ENCODE data around the gene ATL2. TPM values are rescaled to one million over a fixed set of nuclear protein-coding genes. Genes with fewer than 3 reads are reported as not detected.
"Not testable (repeated sequence)": the region's sequence is repeated elsewhere in the genome, so short reads cannot be mapped to it uniquely, and the experiment has no call there.

The ATL2 gene
- total and polyA plus RNA-seq, 4 donors = 7.5 to 52.8 (median 32.4) TPM

- no peak overlapping the region for H3K27ac ChIP-seq (ENCODE audit: low read depth in 1 of 2, low read length in 2 of 2)
- ATAC-seq (ENCODE audit: low FRiP score) = no peak
- no peaks in the 10 kb centered on the region for H3K36me3 ChIP-seq (ENCODE audit: control insufficient read depth in 1 of 2, insufficient read depth in 2 of 2, low read length in 1 of 2)
- H3K4me1 ChIP-seq (ENCODE audit: control insufficient read depth in 1 of 2, insufficient read depth in 2 of 2, low read length in 2 of 2) = no peaks in the 10 kb centered on the region
- WGBS, 2 donors = 88 to 91% methylated on average over 4 of the region's 4 CpGs
- no peaks in the 10 kb centered on the region for H3K9me3 ChIP-seq (ENCODE audit: control insufficient read depth, low read length)
- DNase-seq = no peak
- intact Hi-C loops (cut with DNase I) = loop anchor here in 1 of 2 donors (10.0 kb wide), 1 partner anchor 46 kb away; no protein-coding TSS in a partner anchor
- H3K4me3 ChIP-seq (ENCODE audit: low read length in 2 of 2) = no peak overlapping the region
- no peaks in the 10 kb centered on the region for H3K27me3 ChIP-seq (ENCODE audit: control insufficient read depth in 1 of 2, insufficient read depth in 2 of 2, low read length in 1 of 2)
These were observed 21.7 kb upstream of the ATL2 start for GRCh38 chr2:38398739-38399138.

DNA sequence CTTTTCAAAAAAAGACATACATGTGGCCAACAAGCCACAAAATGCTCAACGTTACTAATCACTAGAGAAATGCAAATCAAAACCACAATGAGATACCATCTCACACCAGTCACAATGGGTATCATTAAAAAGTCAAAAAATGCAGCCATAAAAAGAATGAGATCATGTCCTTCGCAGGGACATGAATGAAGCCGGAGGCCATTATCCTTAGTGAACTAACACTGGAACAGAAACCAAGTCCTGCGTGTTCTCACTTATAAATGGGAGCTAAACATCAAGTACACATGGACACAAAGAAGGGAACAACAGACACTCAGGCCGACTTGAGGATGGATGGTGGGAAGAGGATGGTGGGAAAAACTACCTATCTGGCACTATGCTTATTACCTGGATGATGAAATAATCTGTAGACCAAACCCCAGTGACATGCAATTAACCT lies 17.8 kb upstream of the ATL2 start:
- DNase-seq (no peak), ATAC-seq (ENCODE audit: low FRiP score) (no peak)
- WGBS, 2 donors = 80 to 83% methylated on average over 5 of the region's 5 CpGs
- intact Hi-C loops (cut with DNase I) = loop anchor here in 1 of 2 donors (10.0 kb wide), 1 partner anchor 50 kb away; no protein-coding TSS in a partner anchor
- H3K36me3 ChIP-seq (ENCODE audit: control insufficient read depth in 1 of 2, insufficient read depth in 2 of 2, low read length in 1 of 2) = no peaks in the 10 kb centered on the region
- no peaks in the 10 kb centered on the region for H3K27me3 ChIP-seq (ENCODE audit: control insufficient read depth in 1 of 2, insufficient read depth in 2 of 2, low read length in 1 of 2)
- H3K4me3 ChIP-seq (ENCODE audit: low read length in 2 of 2) = no peak overlapping the region
- no peaks in the 10 kb centered on the region for H3K9me3 ChIP-seq (ENCODE audit: control insufficient read depth, low read length)
- H3K27ac ChIP-seq (ENCODE audit: low read depth in 1 of 2, low read length in 2 of 2) = no peak overlapping the region
- H3K4me1 ChIP-seq (ENCODE audit: control insufficient read depth in 1 of 2, insufficient read depth in 2 of 2, low read length in 2 of 2) = no peaks in the 10 kb centered on the region

DNA sequence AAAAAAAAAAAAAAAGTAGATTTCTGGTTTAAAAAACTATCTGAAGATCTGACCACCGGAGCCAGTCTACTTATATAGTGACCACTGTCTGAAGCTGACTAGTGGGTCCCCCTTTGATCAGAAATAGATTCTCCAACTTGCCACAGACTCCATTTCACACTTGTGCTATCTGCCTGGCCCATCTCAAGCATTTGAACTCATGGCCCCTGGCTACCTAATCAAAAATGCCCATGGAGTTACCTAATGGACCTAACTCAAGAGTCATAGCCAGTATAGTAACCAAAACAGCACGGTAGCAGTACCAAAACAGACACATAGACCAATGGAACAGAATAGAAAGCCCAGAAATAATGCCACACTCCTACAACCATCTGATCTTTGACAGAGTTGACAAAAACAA lies 17.0 kb upstream of the ATL2 start:
- H3K36me3 ChIP-seq (ENCODE audit: control insufficient read depth in 1 of 2, insufficient read depth in 2 of 2, low read length in 1 of 2) = no peaks in the 10 kb centered on the region
- WGBS, 2 donors = 87 to 89% methylated on average over 2 of the region's 2 CpGs
- no peak for DNase-seq
- no peaks in the 10 kb centered on the region for H3K9me3 ChIP-seq (ENCODE audit: control insufficient read depth, low read length)
- no peaks in the 10 kb centered on the region for H3K27me3 ChIP-seq (ENCODE audit: control insufficient read depth in 1 of 2, insufficient read depth in 2 of 2, low read length in 1 of 2)
- ATAC-seq (ENCODE audit: low FRiP score) = no peak
- H3K4me1 ChIP-seq (ENCODE audit: control insufficient read depth in 1 of 2, insufficient read depth in 2 of 2, low read length in 2 of 2) = no peaks in the 10 kb centered on the region
- no peak overlapping the region for H3K27ac ChIP-seq (ENCODE audit: low read depth in 1 of 2, low read length in 2 of 2)
- no peak overlapping the region for H3K4me3 ChIP-seq (ENCODE audit: low read length in 2 of 2)
- intact Hi-C loops (cut with DNase I) = loop anchor here in 1 of 2 donors (10.0 kb wide), 1 partner anchor 51 kb away; no protein-coding TSS in a partner anchor

DNA sequence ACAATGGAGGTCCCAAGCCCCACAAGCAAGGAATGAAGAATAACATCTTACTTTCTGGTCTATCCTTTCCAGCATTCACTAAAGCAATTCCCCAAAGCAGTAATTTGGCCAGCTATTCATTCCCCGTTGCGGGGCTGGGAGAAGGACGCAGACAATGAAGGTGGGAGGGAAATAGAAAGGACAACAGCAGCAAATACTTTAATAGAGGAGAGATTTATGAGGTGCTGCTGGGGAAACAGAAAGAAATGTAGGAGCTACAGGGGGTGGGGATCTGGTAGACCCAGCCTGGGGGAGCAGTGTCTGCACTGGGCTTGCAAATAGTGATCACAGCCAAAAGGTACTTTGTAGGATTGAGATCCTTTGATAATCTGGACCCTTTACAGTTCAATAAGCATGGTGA lies 13.9 kb upstream of the ATL2 start:
- no peak overlapping the region for H3K27ac ChIP-seq (ENCODE audit: low read depth in 1 of 2, low read length in 2 of 2)
- no peak overlapping the region for H3K4me3 ChIP-seq (ENCODE audit: low read length in 2 of 2)
- intact Hi-C loops (cut with DNase I) = loop anchor here in 1 of 2 donors (10.0 kb wide), 1 partner anchor 54 kb away; no protein-coding TSS in a partner anchor
- H3K4me1 ChIP-seq (ENCODE audit: control insufficient read depth in 1 of 2, insufficient read depth in 2 of 2, low read length in 2 of 2) = no peaks in the 10 kb centered on the region
- 94 to 99% methylated on average over 3 of the region's 3 CpGs for WGBS, 2 donors
- ATAC-seq (ENCODE audit: low FRiP score) = no peak
- DNase-seq = no peak
- no peaks in the 10 kb centered on the region for H3K9me3 ChIP-seq (ENCODE audit: control insufficient read depth, low read length)
- no peaks in the 10 kb centered on the region for H3K27me3 ChIP-seq (ENCODE audit: control insufficient read depth in 1 of 2, insufficient read depth in 2 of 2, low read length in 1 of 2)
- no peaks in the 10 kb centered on the region for H3K36me3 ChIP-seq (ENCODE audit: control insufficient read depth in 1 of 2, insufficient read depth in 2 of 2, low read length in 1 of 2)

- H3K36me3 ChIP-seq (ENCODE audit: control insufficient read depth in 1 of 2, insufficient read depth in 2 of 2, low read length in 1 of 2) = no peaks in the 10 kb centered on the region
- no peaks in the 10 kb centered on the region for H3K27me3 ChIP-seq (ENCODE audit: control insufficient read depth in 1 of 2, insufficient read depth in 2 of 2, low read length in 1 of 2)
- intact Hi-C loops (cut with DNase I) = no loop called here
- no peak overlapping the region for H3K27ac ChIP-seq (ENCODE audit: low read depth in 1 of 2, low read length in 2 of 2)
- no peaks in the 10 kb centered on the region for H3K9me3 ChIP-seq (ENCODE audit: control insufficient read depth, low read length)
- ATAC-seq (ENCODE audit: low FRiP score) (no peak), DNase-seq (no peak)
- 76 to 85% methylated on average over 4 of the region's 4 CpGs for WGBS, 2 donors
- H3K4me3 ChIP-seq (ENCODE audit: low read length in 2 of 2) = no peak overlapping the region
- H3K4me1 ChIP-seq (ENCODE audit: control insufficient read depth in 1 of 2, insufficient read depth in 2 of 2, low read length in 2 of 2) = no peaks in the 10 kb centered on the region
These were observed 10.8 kb upstream of the ATL2 start for GRCh38 chr2:38387887-38388286.

DNA sequence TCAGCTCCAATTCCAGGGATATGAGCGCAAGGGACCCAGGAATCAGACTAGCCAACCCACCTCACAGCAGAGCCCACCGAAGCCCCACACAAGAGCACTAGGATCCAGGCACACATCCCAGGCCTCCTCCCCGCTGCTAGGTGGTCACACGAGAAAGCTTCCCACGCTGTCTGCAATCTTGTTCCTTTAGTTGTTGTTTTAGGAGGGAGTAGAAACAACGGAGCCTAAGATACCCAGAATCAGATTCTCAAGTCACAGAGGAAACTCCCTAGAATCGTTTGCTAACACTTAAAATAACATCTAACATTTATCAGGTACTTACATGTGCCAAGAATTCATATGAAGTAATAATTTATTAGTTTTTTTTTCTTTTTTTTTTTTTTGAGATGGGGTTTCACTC lies 9.7 kb upstream of the ATL2 start:
- Histone ChIP-seq H3K4me1 (ENCODE audit: control insufficient read depth in 1 of 2, insufficient read depth in 2 of 2, low read length in 2 of 2) (no peaks in the 10 kb centered on the region), H3K4me3 (ENCODE audit: low read length in 2 of 2) (no peak overlapping the region), H3K27me3 (ENCODE audit: control insufficient read depth in 1 of 2, insufficient read depth in 2 of 2, low read length in 1 of 2) (no peaks in the 10 kb centered on the region), H3K9me3 (ENCODE audit: control insufficient read depth, low read length) (no peaks in the 10 kb centered on the region), H3K36me3 (ENCODE audit: control insufficient read depth in 1 of 2, insufficient read depth in 2 of 2, low read length in 1 of 2) (no peaks in the 10 kb centered on the region), H3K27ac (ENCODE audit: low read depth in 1 of 2, low read length in 2 of 2) (no peak overlapping the region)
- no peak for DNase-seq
- ATAC-seq (ENCODE audit: low FRiP score) = no peak
- intact Hi-C loops (cut with DNase I) = no loop called here
- 19 to 22% methylated on average over 7 of the region's 7 CpGs for WGBS, 2 donors

DNA sequence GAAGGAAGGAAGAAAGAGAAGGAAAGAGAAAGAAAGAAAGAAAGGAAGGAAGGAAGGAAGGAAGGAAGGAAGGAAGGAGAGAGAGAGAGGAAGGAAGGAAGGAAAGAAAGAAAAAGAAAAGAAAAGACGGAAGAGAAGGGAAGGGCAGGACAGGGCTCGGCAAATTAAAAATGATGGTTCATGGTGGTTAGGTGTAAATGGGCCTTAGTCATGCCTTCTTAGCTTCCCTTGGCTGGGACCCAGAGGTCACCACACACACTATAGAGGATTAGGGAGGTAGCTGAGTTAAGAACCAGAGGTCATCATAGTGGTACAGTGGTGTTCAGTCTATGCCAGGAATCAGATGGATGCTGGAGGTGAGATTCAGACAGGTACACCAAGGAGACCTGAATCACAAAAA lies 9.3 kb upstream of the ATL2 start:
- intact Hi-C loops (cut with DNase I) = no loop called here
- DNase-seq (no peak), ATAC-seq (ENCODE audit: low FRiP score) (no peak)

GRCh38 chr2:38384338-38384737 lies 7.3 kb upstream of the ATL2 start:
- Histone ChIP-seq H3K9me3 (ENCODE audit: control insufficient read depth, low read length) (no peaks in the 10 kb centered on the region), H3K4me1 (ENCODE audit: control insufficient read depth in 1 of 2, insufficient read depth in 2 of 2, low read length in 2 of 2) (no peaks in the 10 kb centered on the region), H3K27me3 (ENCODE audit: control insufficient read depth in 1 of 2, insufficient read depth in 2 of 2, low read length in 1 of 2) (no peaks in the 10 kb centered on the region), H3K36me3 (ENCODE audit: control insufficient read depth in 1 of 2, insufficient read depth in 2 of 2, low read length in 1 of 2) (no peaks in the 10 kb centered on the region), H3K4me3 (ENCODE audit: low read length in 2 of 2) (no peak overlapping the region), H3K27ac (ENCODE audit: low read depth in 1 of 2, low read length in 2 of 2) (no peak overlapping the region)
- intact Hi-C loops (cut with DNase I) = no loop called here
- no peak for ATAC-seq (ENCODE audit: low FRiP score)
- 10 to 12% methylated on average over 3 of the region's 3 CpGs for WGBS, 2 donors
- no peak for DNase-seq

More for the DNA sequence above, 9.3 kb upstream of the ATL2 start:
- no peaks in the 10 kb centered on the region for H3K27me3 ChIP-seq (ENCODE audit: control insufficient read depth in 1 of 2, insufficient read depth in 2 of 2, low read length in 1 of 2)
- H3K9me3 ChIP-seq (ENCODE audit: control insufficient read depth, low read length) = no peaks in the 10 kb centered on the region
- no peaks in the 10 kb centered on the region for H3K36me3 ChIP-seq (ENCODE audit: control insufficient read depth in 1 of 2, insufficient read depth in 2 of 2, low read length in 1 of 2)
- no peak overlapping the region for H3K4me3 ChIP-seq (ENCODE audit: low read length in 2 of 2)
- no peak overlapping the region for H3K27ac ChIP-seq (ENCODE audit: low read depth in 1 of 2, low read length in 2 of 2)
- 81 to 93% methylated on average over 2 of the region's 2 CpGs for WGBS, 2 donors
- H3K4me1 ChIP-seq (ENCODE audit: control insufficient read depth in 1 of 2, insufficient read depth in 2 of 2, low read length in 2 of 2) = no peaks in the 10 kb centered on the region

GRCh38 chr2:38383741-38384140 lies 6.7 kb upstream of the ATL2 start:
- 12 to 15% methylated on average over 6 of the region's 6 CpGs for WGBS, 2 donors

More at GRCh38 chr2:38383741-38384140, 6.7 kb upstream of the ATL2 start:
- H3K9me3 ChIP-seq (ENCODE audit: control insufficient read depth, low read length); H3K4me3 ChIP-seq (ENCODE audit: low read length in 2 of 2); H3K36me3 ChIP-seq (ENCODE audit: control insufficient read depth in 1 of 2, insufficient read depth in 2 of 2, low read length in 1 of 2); intact Hi-C loops (cut with DNase I); DNase-seq; H3K27me3 ChIP-seq (ENCODE audit: control insufficient read depth in 1 of 2, insufficient read depth in 2 of 2, low read length in 1 of 2); H3K4me1 ChIP-seq (ENCODE audit: control insufficient read depth in 1 of 2, insufficient read depth in 2 of 2, low read length in 2 of 2); ATAC-seq (ENCODE audit: low FRiP score): not testable (repeated sequence)
- peak overlapping the region in 1 of 2 donors; percentile 77 for H3K27ac ChIP-seq (ENCODE audit: low read depth in 1 of 2, low read length in 2 of 2)

Measured in aorta (tissue), 5 donors.